T47D (cell line): ENCODE data around the gene TMEM141.

ENCODE experiments used
- DNase-seq, 2 experiments: peaks; one replicate each; pipeline versions ENCODE4 v3.0.0 to v3.0.0-alpha.2; 2011 to 2012; ENCODE audit warnings: low read depth in 1 of 2, low spot score in 1 of 2
- JUND ChIP-seq: IDR thresholded peaks from 2 replicates; pipeline ENCODE4 v1.6.1; 2012; ENCODE audit warnings: low read depth
- in situ Hi-C: cut with HindIII; loops from 2 replicates; pipeline ENCODE4 v1.10.0; 2016; ENCODE audit warnings: low sequenced_read_pairs, low pct_unique_long_range_greater_than_20kb

Gene TMEM141

GRCh38 chr9:136808075-136808805, 17.1 kb downstream of the TMEM141 start:
- in situ Hi-C loops, result no loop called here
- peak in 1 of 2 experiments; percentile 60 for DNase-seq
- no peak for TF ChIP-seq JUND

- in situ Hi-C loops, result no loop called here
- TF ChIP-seq JUND, result no peak
- peak; percentile 54 to 61 for DNase-seq
Measured at GRCh38 chr9:136808806-136809158, 17.6 kb downstream of the TMEM141 start.

- no peak for DNase-seq
- in situ Hi-C loops, result no loop called here
Measured at GRCh38 chr9:136814725-136815421, 23.7 kb downstream of the TMEM141 start.

GRCh38 chr9:136815422-136815782, 24.3 kb downstream of the TMEM141 start:
- in situ Hi-C loops, result no loop called here
- DNase-seq, result no peak
- TF ChIP-seq JUND, result no peak

More at GRCh38 chr9:136814725-136815421, 23.7 kb downstream of the TMEM141 start:
- no peak for TF ChIP-seq JUND

GRCh38 chr9:136820971-136821825, 30.1 kb downstream of the TMEM141 start:
- in situ Hi-C loops, result no loop called here
- no peak for TF ChIP-seq JUND
- no peak for DNase-seq

GRCh38 chr9:136821826-136822544, 30.8 kb downstream of the TMEM141 start:
- DNase-seq, result no peak
- no peak for TF ChIP-seq JUND
- in situ Hi-C loops, result no loop called here

- in situ Hi-C loops, result no loop called here
- DNase-seq, result no peak
- no peak for TF ChIP-seq JUND
Measured at GRCh38 chr9:136823136-136824046, 32.2 kb downstream of the TMEM141 start.

GRCh38 chr9:136824496-136825225, 33.5 kb downstream of the TMEM141 start:
- DNase-seq, result no peak
- TF ChIP-seq JUND, result no peak
- in situ Hi-C loops, result no loop called here

GRCh38 chr9:136825295-136826187, 34.4 kb downstream of the TMEM141 start:
- DNase-seq, result no peak
- TF ChIP-seq JUND, result no peak
- in situ Hi-C loops, result no loop called here

GRCh38 chr9:136826188-136826541, 35.0 kb downstream of the TMEM141 start:
- no peak for DNase-seq
- TF ChIP-seq JUND, result no peak
- in situ Hi-C loops, result no loop called here
